HEK293 (cell line): Measurements from ENCODE around the gene STK16.

ENCODE experiments used
- CTCF ChIA-PET: fragments of 350-600 bp; formaldehyde crosslinking; extraction: SDS; loops from one replicate; lab custom pipeline; 2021; ENCODE audit warnings: antibody characterized with exemption; lab: Yijun Ruan, JAX
- POLR2A ChIA-PET: fragments of 300-600 bp; formaldehyde crosslinking; extraction: SDS; loops from one replicate; lab custom pipeline; 2020; ENCODE audit warnings: antibody characterized with exemption, inconsistent platforms; lab: Yijun Ruan, JAX
- H3K27ac ChIP-seq: fragments of 200-500 bp; sonication (Bioruptor generic); 2 replicates; pipeline ENCODE4 v1.5.1; 2014; ENCODE audit warnings: low read depth, low read length, control low read depth, inconsistent platforms; ENCODE audit errors: extremely low read depth
- H3K36me3 ChIP-seq, 2 experiments: fragments of 200-500 bp in 1 of 2; sonication (Bioruptor generic) in 1 of 2; 1 replicate in 1 of 2; 2 replicates in 1 of 2; pipeline ENCODE4 v1.5.1; 2014 to 2017; ENCODE audit warnings: inconsistent platforms in 2 of 2, low read length in 2 of 2; ENCODE audit not compliant: control insufficient read depth in 2 of 2, insufficient read depth in 1 of 2
- H3K4me1 ChIP-seq: fragments of 200-500 bp; sonication (Bioruptor generic); 2 replicates; pipeline ENCODE4 v1.5.1; 2014; ENCODE audit warnings: mild to moderate bottlenecking, low read length, inconsistent platforms; ENCODE audit not compliant: control insufficient read depth, insufficient read depth
- H3K4me3 ChIP-seq: 2 replicates; pipeline ENCODE4 v1.5.1; 2011; ENCODE audit warnings: low read depth, mild to moderate bottlenecking, control low read depth, low read length, moderate library complexity
- H3K9me3 ChIP-seq: fragments of 200-500 bp; sonication (Bioruptor generic); 2 replicates; pipeline ENCODE4 v1.5.1; 2014; ENCODE audit warnings: low read depth, low read length, inconsistent platforms; ENCODE audit not compliant: control insufficient read depth, insufficient read depth
- KLF9 ChIP-seq: fragments of 450-650 bp; formaldehyde crosslinking; IDR thresholded peaks from 2 replicates; pipeline ENCODE4 v1.5.1; 2016; ENCODE audit warnings: missing biosample characterization, missing genetic modification characterization, low read depth
- MEIS1 ChIP-seq: sonication (generic); formaldehyde crosslinking; IDR thresholded peaks from 2 replicates; pipeline ENCODE4 v1.8.1; 2022; ENCODE audit warnings: missing genetic modification reagents, mild to moderate bottlenecking, borderline replicate concordance
- ZBTB20 ChIP-seq: fragments of 450-650 bp; formaldehyde crosslinking; IDR thresholded peaks from 2 replicates; pipeline ENCODE4 v1.5.1; 2016; ENCODE audit warnings: missing biosample characterization, missing genetic modification characterization
- ZFHX2 ChIP-seq: fragments of 450-650 bp; formaldehyde crosslinking; conservative IDR thresholded peaks from 2 replicates; pipeline ENCODE4 v1.5.1; 2016; ENCODE audit warnings: missing biosample characterization, missing genetic modification characterization
- ZFP41 ChIP-seq: fragments of 450-650 bp; formaldehyde crosslinking; IDR thresholded peaks from 2 replicates; pipeline ENCODE4 v1.5.1; 2016; ENCODE audit warnings: missing biosample characterization, missing genetic modification characterization, borderline replicate concordance
- ZNF140 ChIP-seq: fragments of 450-650 bp; formaldehyde crosslinking; IDR thresholded peaks from 2 replicates; pipeline ENCODE4 v1.5.1; 2016; ENCODE audit warnings: missing biosample characterization, missing genetic modification characterization
- ZNF211 ChIP-seq: fragments of 450-650 bp; formaldehyde crosslinking; IDR thresholded peaks from 2 replicates; pipeline ENCODE4 v1.5.1; 2016; ENCODE audit warnings: low read depth, missing biosample characterization, missing genetic modification characterization
- ZNF311 ChIP-seq: fragments of 450-650 bp; formaldehyde crosslinking; IDR thresholded peaks from 2 replicates; pipeline ENCODE4 v1.5.1; 2017; ENCODE audit warnings: missing biosample characterization, missing genetic modification characterization, borderline replicate concordance
- ZNF335 ChIP-seq: fragments of 450-650 bp; formaldehyde crosslinking; conservative IDR thresholded peaks from 2 replicates; pipeline ENCODE4 v1.5.1; 2016; ENCODE audit warnings: missing biosample characterization, missing genetic modification characterization
- ZNF416 ChIP-seq: fragments of 450-650 bp; formaldehyde crosslinking; IDR thresholded peaks from 2 replicates; pipeline ENCODE4 v1.5.1; 2016; ENCODE audit warnings: missing biosample characterization, missing genetic modification characterization
- ZNF510 ChIP-seq: fragments of 450-650 bp; formaldehyde crosslinking; IDR thresholded peaks from 2 replicates; pipeline ENCODE4 v1.5.1; 2018; ENCODE audit warnings: mild to moderate bottlenecking, missing genetic modification characterization, missing biosample characterization; ENCODE audit not compliant: insufficient replicate concordance
- ZNF561 ChIP-seq: fragments of 450-650 bp; IDR thresholded peaks from 2 replicates; pipeline ENCODE4 v1.5.1; 2018; ENCODE audit warnings: missing biosample characterization, missing genetic modification characterization, borderline replicate concordance
- ZNF623 ChIP-seq: fragments of 450-650 bp; formaldehyde crosslinking; IDR thresholded peaks from 2 replicates; pipeline ENCODE4 v1.5.1; 2016; ENCODE audit warnings: missing biosample characterization, missing genetic modification characterization
- ZNF701 ChIP-seq: fragments of 450-650 bp; formaldehyde crosslinking; IDR thresholded peaks from 2 replicates; pipeline ENCODE4 v1.5.1; 2016; ENCODE audit warnings: missing biosample characterization, missing genetic modification characterization
- ZNF776 ChIP-seq: fragments of 450-650 bp; formaldehyde crosslinking; IDR thresholded peaks from 2 replicates; pipeline ENCODE4 v1.5.0; 2017; ENCODE audit warnings: missing biosample characterization, missing genetic modification characterization, borderline replicate concordance
- ZSCAN30 ChIP-seq: fragments of 450-650 bp; IDR thresholded peaks from 2 replicates; pipeline ENCODE4 v1.5.1; 2018; ENCODE audit warnings: missing biosample characterization, mild to moderate bottlenecking, missing genetic modification characterization, moderate library complexity
- TF ChIP-seq, protein P1 (sequence below): fragments of 450-650 bp; formaldehyde crosslinking; IDR thresholded peaks from 2 replicates; pipeline ENCODE4 v1.5.1; 2016; ENCODE audit warnings: missing biosample characterization, missing genetic modification characterization
- TF ChIP-seq, protein P2 (sequence below): fragments of 450-650 bp; formaldehyde crosslinking; conservative IDR thresholded peaks from 2 replicates; pipeline ENCODE4 v1.5.1; 2016; ENCODE audit warnings: low read depth, missing biosample characterization, missing genetic modification characterization
- TF ChIP-seq, protein P3 (sequence below): fragments of 450-650 bp; formaldehyde crosslinking; IDR thresholded peaks from 2 replicates; pipeline ENCODE4 v1.5.1; 2016; ENCODE audit warnings: missing biosample characterization, missing genetic modification characterization
- TF ChIP-seq, protein P4 (sequence below): fragments of 450-650 bp; formaldehyde crosslinking; IDR thresholded peaks from 2 replicates; pipeline ENCODE4 v1.5.1; 2016; ENCODE audit warnings: missing biosample characterization, missing genetic modification characterization

The STK16 gene

DNA sequence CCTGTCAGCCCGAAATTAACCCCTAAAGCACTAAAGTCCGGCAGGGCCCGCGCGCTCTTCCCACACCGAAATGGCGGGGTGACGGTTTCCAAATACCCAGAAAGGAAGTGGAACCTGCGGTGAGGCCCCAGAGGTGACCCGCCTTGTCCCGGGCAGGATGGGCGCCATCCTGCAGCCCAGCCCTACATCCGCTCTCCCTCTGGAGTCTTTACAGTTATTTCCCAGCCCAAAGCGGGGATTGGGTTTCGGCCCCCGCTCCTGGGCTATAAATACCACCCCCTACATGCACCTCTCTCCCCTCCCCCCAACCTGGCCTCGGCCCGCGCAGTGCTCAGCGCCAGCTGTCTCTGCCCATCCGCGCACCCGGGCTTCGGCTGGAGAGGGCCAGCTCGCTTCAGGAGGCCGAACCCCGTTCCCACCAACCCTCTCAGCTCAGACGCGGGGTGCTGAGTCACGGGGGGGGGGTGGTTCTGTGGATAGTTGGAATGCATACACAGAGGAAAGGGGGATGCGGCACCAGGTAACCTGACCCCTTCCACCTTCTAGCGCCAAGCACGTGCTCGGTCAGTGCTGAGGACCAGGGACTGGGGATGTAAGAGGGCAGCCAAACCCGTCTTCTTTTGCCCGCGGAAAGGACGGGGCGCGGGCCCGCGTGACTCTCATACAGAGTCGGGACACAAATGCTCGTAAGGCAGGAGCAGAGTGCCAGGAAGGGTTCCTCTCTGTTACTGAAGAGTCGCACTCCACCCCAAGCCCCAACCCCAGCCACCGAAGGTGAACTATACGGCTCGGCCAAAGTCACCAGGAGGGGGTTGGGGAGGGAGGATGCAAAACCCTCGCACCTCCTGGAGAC lies 7.8 kb downstream of the STK16 start, which contains the start of gene TUBA4B (continued):
- TF ChIP-seq MEIS1 (CRISPR knock-in tag), result no peak
- no peak for TF ChIP-seq ZNF776 (tag by site-specific recombination)
- TF ChIP-seq ZNF140 (tag by site-specific recombination), result no peak

DNA sequence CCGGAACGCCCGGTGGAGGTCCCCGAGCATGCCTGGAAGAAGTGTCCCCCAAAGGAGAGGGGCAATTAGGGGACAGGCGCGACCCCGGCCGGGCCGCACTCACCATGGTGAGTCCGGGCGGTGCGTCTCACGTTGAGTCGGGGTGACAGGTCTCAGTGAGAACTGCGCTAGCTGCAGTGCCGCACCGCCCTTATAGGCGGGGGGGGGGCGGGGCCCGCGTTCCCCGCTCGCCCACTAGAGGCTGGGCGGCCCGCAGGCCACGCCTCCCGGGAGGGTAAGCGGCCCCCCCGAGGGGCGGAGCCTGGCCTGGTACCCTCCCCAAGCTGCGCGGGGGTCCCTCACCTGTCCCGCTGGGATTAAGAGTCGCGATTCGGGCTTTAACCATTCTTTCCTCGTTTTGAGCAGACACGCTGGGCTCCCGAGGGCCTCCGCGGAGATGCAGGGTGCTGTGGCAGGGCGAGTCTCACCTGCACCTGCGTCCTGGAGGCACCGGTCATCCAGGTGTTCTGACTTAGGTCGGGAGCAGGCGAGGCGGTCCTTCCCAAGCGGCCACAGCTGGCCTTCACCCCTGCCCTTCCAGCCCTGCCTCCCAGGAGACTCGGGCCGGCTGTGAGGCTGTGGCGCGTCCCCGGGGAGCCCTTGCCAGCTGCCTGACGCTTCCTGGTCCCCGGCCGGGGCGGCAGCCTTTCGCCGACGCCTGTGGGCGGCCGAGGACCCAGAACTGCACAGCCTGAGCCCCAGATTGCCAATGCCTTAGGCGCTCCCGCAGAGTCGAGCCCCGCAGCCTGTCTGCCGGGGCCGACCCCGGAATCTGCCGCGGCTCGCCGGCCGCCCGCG lies 8.7 kb downstream of the STK16 start, which contains the start of gene TUBA4A:
TSS of gene TUBA4A (minus strand) at position 166 of the 837 bp plus-strand sequence. CDS start at position 106, 60 bp downstream.
- CTCF ChIA-PET, result interaction anchor here (0.5 to 3.6 kb wide), 7 partner anchors 13 to 132 kb away, joined by 3 to 22 read pairs (median 4); no protein-coding TSS in a partner anchor
- TF ChIP-seq ZNF335 (tag by site-specific recombination), result peak; percentile 90
- TF ChIP-seq ZNF311, result no peak
- TF ChIP-seq ZNF416 (tag by site-specific recombination), result no peak
- no peak for TF ChIP-seq ZFP41 (tag by site-specific recombination)
- peak; percentile 84 for TF ChIP-seq KLF9
- TF ChIP-seq, protein P1, sequence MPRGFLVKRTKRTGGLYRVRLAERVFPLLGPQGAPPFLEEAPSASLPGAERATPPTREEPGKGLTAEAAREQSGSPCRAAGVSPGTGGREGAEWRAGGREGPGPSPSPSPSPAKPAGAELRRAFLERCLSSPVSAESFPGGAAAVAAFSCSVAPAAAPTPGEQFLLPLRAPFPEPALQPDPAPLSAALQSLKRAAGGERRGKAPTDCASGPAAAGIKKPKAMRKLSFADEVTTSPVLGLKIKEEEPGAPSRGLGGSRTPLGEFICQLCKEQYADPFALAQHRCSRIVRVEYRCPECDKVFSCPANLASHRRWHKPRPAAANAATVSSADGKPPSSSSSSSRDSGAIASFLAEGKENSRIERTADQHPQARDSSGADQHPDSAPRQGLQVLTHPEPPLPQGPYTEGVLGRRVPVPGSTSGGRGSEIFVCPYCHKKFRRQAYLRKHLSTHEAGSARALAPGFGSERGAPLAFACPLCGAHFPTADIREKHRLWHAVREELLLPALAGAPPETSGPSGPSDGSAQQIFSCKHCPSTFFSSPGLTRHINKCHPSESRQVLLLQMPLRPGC (tag by site-specific recombination), result no peak
- TF ChIP-seq ZNF561 (tag by site-specific recombination), result 0 out of 2 replicates have a peak, but pooled peaks have one; percentile 24
- no peak for TF ChIP-seq ZNF211 (tag by site-specific recombination)
- TF ChIP-seq ZSCAN30 (tag by site-specific recombination), result no peak
- TF ChIP-seq ZFHX2 (tag by site-specific recombination), result peak; percentile 42
- TF ChIP-seq ZNF701 (tag by site-specific recombination), result no peak
- no peak for TF ChIP-seq ZNF623 (tag by site-specific recombination)
- TF ChIP-seq, protein P2, sequence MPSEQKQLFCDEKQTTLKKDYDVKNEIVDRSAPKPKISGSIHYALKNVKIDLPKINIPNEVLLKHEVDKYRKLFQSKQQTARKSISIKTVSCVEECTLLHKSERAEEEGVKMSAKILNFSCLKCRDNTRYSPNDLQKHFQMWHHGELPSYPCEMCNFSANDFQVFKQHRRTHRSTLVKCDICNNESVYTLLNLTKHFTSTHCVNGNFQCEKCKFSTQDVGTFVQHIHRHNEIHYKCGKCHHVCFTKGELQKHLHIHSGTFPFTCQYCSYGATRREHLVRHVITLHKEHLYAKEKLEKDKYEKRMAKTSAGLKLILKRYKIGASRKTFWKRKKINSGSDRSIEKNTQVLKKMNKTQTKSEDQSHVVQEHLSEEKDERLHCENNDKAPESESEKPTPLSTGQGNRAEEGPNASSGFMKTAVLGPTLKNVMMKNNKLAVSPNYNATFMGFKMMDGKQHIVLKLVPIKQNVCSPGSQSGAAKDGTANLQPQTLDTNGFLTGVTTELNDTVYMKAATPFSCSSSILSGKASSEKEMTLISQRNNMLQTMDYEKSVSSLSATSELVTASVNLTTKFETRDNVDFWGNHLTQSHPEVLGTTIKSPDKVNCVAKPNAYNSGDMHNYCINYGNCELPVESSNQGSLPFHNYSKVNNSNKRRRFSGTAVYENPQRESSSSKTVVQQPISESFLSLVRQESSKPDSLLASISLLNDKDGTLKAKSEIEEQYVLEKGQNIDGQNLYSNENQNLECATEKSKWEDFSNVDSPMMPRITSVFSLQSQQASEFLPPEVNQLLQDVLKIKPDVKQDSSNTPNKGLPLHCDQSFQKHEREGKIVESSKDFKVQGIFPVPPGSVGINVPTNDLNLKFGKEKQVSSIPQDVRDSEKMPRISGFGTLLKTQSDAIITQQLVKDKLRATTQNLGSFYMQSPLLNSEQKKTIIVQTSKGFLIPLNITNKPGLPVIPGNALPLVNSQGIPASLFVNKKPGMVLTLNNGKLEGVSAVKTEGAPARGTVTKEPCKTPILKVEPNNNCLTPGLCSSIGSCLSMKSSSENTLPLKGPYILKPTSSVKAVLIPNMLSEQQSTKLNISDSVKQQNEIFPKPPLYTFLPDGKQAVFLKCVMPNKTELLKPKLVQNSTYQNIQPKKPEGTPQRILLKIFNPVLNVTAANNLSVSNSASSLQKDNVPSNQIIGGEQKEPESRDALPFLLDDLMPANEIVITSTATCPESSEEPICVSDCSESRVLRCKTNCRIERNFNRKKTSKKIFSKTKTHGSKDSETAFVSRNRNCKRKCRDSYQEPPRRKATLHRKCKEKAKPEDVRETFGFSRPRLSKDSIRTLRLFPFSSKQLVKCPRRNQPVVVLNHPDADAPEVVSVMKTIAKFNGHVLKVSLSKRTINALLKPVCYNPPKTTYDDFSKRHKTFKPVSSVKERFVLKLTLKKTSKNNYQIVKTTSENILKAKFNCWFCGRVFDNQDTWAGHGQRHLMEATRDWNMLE (tag by site-specific recombination), result no peak
- TF ChIP-seq, protein P3, sequence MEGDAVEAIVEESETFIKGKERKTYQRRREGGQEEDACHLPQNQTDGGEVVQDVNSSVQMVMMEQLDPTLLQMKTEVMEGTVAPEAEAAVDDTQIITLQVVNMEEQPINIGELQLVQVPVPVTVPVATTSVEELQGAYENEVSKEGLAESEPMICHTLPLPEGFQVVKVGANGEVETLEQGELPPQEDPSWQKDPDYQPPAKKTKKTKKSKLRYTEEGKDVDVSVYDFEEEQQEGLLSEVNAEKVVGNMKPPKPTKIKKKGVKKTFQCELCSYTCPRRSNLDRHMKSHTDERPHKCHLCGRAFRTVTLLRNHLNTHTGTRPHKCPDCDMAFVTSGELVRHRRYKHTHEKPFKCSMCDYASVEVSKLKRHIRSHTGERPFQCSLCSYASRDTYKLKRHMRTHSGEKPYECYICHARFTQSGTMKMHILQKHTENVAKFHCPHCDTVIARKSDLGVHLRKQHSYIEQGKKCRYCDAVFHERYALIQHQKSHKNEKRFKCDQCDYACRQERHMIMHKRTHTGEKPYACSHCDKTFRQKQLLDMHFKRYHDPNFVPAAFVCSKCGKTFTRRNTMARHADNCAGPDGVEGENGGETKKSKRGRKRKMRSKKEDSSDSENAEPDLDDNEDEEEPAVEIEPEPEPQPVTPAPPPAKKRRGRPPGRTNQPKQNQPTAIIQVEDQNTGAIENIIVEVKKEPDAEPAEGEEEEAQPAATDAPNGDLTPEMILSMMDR (tag by site-specific recombination), result 0 out of 2 replicates have a peak, but pooled peaks have one; percentile 6
- TF ChIP-seq ZBTB20 (tag by site-specific recombination), result peak; percentile 82
- TF ChIP-seq, protein P4, sequence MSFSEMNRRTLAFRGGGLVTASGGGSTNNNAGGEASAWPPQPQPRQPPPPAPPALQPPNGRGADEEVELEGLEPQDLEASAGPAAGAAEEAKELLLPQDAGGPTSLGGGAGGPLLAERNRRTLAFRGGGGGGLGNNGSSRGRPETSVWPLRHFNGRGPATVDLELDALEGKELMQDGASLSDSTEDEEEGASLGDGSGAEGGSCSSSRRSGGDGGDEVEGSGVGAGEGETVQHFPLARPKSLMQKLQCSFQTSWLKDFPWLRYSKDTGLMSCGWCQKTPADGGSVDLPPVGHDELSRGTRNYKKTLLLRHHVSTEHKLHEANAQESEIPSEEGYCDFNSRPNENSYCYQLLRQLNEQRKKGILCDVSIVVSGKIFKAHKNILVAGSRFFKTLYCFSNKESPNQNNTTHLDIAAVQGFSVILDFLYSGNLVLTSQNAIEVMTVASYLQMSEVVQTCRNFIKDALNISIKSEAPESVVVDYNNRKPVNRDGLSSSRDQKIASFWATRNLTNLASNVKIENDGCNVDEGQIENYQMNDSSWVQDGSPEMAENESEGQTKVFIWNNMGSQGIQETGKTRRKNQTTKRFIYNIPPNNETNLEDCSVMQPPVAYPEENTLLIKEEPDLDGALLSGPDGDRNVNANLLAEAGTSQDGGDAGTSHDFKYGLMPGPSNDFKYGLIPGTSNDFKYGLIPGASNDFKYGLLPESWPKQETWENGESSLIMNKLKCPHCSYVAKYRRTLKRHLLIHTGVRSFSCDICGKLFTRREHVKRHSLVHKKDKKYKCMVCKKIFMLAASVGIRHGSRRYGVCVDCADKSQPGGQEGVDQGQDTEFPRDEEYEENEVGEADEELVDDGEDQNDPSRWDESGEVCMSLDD (tag by site-specific recombination), result peak; percentile 16; the same call in 1 of the 2 replicates
- no peak for TF ChIP-seq ZNF510 (tag by site-specific recombination)

More for the DNA sequence above, 8.7 kb downstream of the STK16 start, which contains the start of gene TUBA4A:
- H3K36me3 ChIP-seq, result peaks cover 0 to 8% of the 10 kb centered on the region in 2 experiments; a peak in 1 of 3 replicates
- H3K4me3 ChIP-seq, result peak within 1 kb of the TSS; percentile 55
- peaks cover 4% of the 10 kb centered on the region; the same call in 1 of the 2 replicates for H3K4me1 ChIP-seq
- no peak within 1 kb of the TSS for H3K27ac ChIP-seq
- H3K9me3 ChIP-seq, result no peaks in the 10 kb centered on the region
- POLR2A ChIA-PET, result interaction anchor here (0.6 to 3.2 kb wide), 8 partner anchors 9 to 1269 kb away, joined by 3 to 17 read pairs (median 4); partner anchors contain the start of genes GLB1L and STK16
